ENCODE data around the gene LETMD1.

DNA sequence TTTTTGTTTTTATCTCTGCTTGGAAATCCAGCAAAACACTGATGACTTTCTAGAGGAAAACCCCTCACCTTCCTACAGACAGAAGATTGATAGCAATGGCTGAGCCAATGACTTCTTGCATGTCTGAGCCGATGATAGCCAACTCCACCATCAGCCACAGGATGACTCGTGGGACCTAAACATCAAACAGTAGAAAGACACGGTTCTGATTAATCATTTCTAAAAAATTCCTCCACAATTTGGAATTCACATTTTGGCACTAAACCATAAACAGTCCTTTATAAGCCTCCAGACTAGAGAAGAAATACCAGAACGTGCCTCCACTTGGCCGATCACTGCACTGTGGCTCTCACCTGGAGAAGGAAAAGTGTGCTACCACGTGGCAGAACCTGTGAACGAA is 47.9 kb upstream of the LETMD1 start:
- TF ChIP-seq, protein P1, sequence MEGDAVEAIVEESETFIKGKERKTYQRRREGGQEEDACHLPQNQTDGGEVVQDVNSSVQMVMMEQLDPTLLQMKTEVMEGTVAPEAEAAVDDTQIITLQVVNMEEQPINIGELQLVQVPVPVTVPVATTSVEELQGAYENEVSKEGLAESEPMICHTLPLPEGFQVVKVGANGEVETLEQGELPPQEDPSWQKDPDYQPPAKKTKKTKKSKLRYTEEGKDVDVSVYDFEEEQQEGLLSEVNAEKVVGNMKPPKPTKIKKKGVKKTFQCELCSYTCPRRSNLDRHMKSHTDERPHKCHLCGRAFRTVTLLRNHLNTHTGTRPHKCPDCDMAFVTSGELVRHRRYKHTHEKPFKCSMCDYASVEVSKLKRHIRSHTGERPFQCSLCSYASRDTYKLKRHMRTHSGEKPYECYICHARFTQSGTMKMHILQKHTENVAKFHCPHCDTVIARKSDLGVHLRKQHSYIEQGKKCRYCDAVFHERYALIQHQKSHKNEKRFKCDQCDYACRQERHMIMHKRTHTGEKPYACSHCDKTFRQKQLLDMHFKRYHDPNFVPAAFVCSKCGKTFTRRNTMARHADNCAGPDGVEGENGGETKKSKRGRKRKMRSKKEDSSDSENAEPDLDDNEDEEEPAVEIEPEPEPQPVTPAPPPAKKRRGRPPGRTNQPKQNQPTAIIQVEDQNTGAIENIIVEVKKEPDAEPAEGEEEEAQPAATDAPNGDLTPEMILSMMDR (IDR thresholded peaks at IDR 0.05) = no peak
- TF ChIP-seq POLR2AphosphoS5 (IDR thresholded peaks at IDR 0.05) = no peak
- no peak for TF ChIP-seq POLR2A (IDR thresholded peaks at IDR 0.05)
